C1 segment of cervical spinal cord (tissue), 14 donors: ENCODE results near the gene BLOC1S1.

Experiments
- DNase-seq, 14 donors: peaks; one replicate each; lab custom pipeline; 2025; lab: John Stamatoyannopoulos, UW

BLOC1S1 gene

DNA sequence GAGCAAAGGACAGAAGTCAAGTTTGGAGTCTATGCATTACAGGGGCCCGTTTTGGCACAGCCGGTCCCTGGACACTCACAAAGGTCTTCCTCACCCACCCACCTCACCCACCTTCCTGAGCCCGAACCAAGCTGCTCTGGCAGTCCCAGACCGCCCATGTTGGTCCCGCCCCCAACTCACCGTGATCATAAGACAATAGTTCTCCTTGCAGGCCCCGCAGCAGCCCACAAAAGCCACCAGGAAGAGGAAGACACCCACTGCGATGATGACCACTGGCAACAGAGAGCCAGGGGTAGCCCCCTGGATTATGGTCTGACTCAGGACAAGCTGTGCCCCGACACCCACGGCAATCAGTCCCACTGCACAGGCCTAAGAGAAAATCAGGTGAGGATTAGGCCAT is 11.1 kb downstream of the BLOC1S1 start:
- peak in 1 of 14 donors; percentile 12 for DNase-seq

DNA sequence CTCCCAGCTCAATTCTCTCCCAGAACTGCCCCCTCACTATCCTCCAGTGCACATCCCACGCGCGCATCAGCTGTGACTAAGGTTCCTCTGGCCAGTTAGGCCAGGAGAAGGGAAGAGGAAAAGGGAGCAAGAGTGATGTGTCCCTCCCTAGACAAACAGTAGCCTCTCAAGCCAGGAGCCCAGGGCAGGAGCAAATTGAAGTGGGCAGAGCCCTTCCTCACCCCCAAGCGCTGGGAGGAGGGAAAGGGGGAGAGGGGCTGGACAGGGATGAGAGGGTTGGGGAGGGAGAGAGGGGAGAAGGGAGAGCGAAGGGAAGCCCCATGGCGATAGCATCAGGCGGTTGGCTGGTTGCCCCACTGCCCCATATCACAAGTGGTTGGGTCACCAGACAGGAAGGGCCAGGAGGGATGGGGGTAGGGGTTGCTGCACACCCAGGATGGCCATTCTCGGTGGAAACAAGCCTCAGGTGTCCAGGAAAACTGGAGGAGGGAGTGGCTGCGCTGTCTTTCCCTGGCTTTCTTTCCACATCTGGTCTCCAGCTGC is 11.9 kb downstream of the BLOC1S1 start:
- DNase-seq, result peak in 9 of 14 donors; percentile 28 to 76 (median 56)

DNA sequence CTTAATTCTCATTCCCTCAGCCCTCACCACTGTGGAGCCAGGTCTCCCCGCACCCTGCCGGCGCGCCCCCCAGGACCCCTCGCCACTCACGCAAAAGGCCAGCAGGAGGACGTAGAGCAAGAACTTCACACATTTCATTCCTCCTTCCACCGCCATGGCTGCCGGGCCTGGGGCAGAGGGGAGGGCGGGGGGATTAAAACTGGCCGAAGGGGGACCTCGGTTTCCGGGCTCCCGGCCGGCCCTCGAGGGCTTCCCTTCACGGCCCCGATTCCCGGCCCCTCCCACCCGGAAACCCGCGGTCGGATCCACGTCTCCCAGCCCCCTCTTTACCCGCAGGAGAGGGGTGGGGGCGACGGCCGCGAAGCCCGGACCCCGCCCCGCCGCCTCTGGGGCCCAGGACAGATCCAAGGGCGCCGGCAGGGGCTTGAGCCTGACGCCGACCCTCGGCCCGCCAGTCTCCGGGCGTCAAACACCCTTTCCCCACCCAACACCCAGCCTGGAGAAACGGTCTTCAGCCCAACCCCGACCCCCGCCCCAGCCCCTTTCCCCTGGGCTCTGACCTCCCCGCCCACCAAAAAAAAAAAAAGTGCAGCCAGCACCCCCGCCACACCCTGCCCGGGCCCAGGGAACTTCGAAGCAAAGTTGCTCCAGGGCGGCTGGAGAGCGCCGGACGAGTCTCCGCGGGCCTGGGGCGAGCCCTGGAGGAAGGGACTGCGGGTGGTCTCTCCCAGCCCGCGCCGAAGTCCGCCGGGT is 12.5 kb downstream of the BLOC1S1 start:
- peak in 12 of 14 donors; percentile 28 to 80 (median 62) for DNase-seq

DNA sequence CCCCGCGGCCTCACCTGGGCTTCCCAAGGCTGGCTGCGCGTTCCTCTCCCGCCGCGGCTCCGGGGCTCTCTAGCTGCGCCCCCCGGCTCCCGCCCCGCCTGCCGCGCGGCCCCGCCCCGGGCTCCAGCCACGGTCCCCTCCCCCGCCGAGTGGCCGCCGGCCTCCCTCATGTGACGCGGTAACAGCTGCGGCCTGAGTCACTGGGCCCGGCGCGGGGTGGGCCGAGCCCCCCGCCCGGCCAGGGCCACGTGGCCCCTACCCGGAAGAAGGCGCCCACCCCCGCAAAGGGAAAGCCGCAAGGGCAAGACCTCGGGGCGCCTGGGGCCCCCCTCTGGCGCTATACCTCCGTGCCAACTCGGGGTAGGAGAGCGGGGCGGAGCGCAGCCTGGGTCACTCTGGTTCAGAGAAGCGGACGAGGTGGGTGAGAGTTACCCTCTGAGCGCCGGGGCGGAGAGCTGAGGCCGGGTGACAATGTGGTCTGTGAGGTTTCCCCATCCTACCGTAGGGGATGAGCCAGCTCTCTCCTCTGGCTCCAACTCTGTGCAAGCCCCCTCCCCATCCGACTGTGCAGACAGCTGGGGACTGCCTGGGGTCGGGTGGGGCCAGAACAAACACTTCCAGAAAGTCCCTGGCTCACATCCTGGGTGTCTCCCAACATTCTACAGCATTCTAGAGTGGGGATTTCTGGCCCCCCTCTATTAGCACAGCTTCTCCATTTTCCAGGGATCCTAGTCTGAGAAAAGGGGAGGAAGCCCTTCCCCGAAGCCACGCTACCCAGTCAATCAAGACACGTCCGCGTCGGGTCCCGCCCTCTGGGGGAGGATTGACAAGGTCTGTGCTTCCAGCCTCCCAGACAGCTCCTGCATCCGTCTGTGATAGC is 13.3 kb downstream of the BLOC1S1 start, which contains the start of gene CD63:
Gene CD63, minus strand, starts transcription at position 71 of the 880 bp plus-strand sequence. CDS start 668 bp downstream, outside the sequence.
- DNase-seq, result peak; percentile 54 to 96 (median 86)

DNA sequence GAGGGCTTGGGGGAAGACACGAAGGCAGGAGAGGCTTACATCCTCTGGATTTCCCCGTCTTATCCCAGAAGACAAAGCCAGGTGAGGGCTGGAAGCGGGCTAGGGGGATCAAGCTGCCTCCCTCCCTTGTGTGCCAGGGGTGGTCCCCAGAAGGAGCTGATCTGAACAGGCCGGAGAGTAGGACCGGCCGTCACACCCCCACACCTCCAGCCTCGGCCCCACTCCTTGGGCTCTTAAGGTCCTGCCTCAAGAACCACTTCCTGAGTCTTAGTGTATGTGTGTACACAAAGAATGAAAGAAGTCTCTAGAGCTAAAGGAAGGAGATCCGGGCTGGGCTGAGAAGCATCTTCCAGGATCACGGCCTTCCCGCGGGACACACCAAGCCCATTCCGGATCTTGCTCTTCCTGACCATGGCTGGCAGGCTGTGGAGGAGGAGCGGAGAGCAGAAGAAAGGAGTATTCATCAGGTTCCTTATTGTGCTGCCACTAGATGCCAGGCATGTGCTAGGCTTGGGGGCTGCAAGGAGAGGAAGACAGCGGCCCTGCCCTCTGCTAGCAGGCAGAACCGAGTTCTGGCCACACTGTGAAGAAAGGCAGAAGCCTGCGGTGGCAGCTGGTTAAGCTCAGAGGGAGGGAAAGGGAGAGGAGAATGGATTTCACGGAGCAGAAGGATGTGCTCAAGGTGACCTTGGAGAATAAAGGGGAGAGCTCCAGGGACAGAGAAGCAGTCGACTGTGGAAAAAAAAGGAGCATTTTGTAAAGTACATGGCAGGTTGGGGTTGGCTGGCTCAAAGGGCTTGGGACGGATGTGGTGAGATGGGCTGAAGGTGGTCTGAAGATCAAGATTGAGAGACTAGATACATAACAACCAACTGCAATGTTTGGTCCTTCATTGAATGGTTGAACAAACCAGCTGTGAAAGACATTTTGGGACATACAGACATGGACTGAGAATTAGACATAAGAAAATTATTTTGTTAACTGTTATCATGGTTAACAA is 14.3 kb downstream of the BLOC1S1 start:
- peak in 12 of 14 donors; percentile 40 to 82 (median 68) for DNase-seq

DNA sequence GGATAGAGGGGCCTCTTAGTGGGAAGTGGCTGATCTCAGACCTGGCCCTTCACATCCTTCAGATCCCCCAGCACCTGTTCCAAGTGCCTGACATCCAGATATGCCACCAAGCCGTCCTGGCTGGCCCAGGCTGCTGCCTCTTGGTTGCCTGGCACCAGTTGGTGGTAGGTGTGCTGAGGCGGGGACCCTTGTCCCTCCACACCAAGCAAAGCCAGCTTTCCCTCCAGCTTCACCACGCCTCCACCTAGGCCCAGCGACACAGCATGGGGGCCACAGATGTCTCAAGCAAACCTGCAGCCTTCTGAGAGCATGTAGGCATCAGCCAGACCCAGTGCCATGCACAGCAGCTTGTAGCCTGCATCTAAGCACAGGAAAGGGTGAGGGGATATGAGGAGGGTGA is 16.4 kb downstream of the BLOC1S1 start:
- DNase-seq, result no peak

DNA sequence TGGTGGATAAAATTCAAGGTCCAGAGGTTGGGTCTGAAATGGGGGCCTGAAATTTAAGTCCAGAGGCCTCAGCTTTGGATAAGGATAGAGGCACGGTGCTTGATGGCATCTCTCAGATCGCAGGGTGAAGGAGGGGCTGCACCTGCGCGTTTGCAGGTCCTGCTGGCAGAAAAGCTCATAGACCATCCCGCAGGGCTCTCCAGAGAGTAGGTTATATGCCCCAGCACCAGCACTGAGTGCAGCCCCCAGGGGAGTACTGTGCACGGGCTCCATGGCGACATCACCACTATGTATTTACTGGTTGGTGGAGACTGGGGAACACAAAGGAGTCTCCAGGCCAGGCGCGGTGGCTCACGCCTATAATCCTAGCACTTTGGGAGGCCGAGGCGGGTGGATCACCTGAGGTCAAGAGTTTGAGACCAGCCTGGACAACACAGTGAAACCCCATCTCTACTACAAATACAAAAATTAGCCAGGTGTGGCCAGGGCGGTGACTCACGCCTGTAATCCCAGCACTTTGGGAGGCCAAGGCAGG is 17.2 kb downstream of the BLOC1S1 start:
- DNase-seq, result no peak

DNA sequence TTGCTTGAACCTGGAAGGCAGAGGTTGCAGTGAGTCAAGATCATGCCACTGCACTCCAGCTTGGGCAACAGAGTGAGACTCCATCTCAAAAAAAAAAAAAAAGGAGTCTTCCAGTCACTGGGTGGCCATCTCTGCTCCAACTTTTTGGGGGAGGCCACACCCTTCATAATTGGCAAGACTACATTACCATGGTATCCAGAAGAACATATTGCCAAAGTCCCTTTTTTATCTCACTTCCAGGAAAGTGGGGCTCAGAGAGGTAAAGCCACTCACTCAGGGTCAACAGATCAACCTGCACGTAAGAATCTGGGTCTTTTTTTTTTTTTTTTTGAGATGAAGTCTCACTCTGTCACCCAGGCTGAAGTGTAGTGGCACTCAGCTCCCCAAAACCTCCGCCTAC is 18.0 kb downstream of the BLOC1S1 start:
- DNase-seq, result no peak

DNA sequence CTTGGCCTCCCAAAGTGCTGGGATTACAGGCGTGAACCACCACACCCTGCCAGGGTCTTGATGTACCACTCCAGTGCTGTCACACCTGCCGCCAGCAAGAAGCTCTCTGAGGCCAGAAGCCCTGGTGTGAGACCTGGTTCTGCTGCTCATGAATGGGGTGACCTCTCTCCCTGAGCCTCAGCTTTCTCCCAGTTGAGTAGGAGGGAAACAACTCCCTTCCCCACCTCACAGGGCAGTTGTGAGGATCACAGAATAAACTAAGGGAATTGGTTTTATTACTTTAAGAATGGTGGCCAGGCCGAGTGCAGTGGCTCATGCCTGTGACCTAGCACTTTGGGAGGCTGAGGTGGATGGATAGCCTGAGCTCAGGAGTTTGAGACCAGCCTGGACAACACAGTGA is 18.7 kb downstream of the BLOC1S1 start:
- no peak for DNase-seq

DNA sequence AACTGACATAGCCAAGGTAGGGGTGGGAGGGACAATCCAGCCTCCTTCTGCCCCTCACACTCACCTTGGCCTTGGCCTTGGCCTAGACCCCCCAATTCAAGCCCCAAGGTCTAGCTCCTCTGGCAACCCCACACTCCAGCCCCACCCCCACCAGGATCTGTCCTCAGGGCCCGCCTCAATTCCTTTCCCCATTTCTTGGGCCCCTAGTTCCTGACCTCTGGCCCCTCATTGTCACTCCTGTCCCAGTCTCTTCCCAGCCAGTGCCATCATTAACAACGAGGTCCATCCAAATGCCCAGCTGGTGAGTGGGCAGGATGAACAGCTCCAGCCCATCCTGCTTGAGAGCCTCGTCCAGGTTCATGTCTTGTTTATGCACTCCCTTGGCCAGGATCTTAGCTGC is 20.2 kb downstream of the BLOC1S1 start:
- no peak for DNase-seq

DNA sequence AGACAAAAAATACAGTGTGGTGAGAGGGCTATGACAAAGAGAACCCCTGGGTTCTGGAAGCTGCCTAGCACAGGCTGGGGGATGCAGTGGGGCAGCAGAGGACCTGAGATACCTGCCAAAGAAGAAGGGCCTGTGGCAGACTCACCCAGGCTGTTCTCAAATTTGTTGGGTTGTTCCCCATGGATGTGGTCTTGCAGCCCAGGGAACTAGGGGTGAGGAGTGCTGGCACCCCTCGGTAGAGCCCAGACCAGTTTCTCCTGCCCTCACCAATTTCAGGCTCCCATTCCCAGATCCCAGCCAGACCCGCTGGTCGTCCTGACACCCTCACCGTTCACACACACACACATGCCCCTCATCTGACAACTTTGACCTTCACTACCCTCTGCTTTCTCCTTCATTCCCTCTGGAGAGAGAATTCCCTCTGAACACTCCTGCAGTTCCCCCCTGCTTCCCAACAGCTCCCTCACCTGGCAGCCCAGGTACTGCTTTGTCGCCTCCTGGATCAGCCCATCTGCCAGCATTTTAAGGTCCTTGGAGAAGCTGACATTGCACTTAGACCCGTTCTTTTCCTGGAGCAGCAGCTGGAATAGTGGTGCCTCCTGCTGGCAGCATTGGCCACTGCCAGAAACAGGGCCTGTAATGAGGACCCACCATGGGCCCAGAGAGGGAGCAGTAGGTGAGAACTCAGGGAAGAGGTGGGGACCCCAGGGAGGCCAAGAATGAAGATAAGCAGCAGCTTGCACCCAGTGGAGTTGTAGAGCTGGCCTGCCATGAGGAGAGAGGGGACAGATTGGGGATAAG is 21.1 kb downstream of the BLOC1S1 start:
- DNase-seq, result peak in 11 of 14 donors; percentile 9 to 59 (median 35)

DNA sequence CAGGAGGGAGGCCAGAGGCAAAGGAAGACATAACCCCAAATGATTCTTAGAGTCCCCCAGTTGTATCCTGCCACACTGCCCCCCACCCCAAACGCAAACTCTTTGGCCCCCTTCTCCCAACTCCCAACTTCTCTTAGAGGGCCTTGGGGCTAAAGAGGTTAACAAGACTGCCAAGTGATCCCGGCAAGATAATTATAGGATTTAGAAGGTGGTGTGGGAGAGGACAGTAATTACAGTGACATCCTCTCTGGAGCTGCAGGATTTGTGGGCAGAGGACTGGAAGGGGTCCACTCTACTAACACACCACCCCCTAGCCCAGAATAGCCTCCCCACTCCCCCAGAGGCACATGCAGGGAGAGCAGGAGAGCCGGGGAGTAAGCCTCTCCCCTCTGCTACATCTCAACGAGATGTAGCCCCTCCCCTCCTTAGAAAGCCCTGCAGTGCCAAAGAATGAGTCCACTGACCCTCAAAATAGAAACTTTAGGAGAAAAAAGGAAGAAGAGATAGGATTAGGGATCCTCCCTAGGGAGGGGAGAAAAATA is 21.8 kb downstream of the BLOC1S1 start:
- DNase-seq, result peak in 3 of 14 donors; percentile 34 to 57 (median 43)

DNA sequence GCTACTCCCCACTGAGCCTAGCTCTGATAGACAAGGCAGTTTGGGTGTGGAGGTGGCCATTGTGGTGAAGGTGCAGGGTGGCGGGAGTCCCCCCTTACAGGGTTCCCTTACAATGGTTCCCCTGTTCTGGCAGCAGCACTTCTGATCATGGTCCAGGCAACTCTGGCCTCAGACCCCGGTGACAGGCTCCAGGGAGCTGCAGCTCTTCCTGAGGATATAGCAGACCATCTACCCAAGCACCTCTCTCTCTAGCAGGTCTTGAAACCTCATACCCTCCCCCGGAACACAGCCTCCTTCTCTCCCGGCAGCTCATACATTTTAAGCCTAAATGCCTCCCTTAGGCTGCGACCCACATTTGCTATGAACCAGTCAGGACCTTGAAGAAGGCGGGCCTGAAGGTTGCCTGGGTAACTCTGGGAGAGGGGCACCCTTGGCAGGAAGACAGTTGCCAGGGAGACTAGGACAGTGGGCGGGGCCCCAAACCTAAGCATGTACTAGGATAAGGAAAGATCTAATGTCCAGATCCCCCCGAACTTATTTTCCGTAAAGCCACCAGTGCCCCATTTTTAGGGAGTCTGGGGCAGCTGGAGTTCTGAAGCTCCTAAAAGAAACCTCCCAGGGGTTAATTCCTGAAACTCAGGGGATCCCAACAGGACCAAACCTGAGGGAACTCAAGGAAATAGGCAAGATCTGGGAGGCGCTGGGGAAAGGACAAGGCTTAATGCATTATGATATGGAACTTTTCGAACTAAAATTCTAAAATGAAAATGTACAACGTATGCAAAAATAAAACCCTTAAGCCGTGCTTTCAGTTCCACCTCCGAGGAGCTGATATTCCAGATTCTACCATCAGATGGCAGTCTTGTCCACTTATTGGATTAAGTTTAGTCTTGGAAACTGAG is 22.5 kb downstream of the BLOC1S1 start:
- DNase-seq, result peak in 12 of 14 donors; percentile 52 to 88 (median 73)

DNA sequence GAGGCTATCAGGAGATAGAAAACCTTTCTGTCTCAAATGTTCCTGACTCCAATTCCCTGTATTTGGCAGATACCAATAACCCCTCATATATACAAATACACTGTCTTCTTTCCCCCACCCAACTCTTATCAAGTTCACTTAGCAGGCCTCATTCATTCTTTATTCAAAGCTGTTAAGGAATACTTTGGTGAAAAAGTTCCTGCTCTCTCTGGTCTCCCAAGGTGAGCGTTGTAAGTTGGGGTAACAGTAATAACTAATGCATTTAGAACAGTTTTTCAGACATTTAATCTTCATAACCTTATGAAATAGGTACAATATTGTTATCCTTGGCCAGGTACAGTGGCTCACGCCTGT is 23.2 kb downstream of the BLOC1S1 start:
- DNase-seq, result no peak

DNA sequence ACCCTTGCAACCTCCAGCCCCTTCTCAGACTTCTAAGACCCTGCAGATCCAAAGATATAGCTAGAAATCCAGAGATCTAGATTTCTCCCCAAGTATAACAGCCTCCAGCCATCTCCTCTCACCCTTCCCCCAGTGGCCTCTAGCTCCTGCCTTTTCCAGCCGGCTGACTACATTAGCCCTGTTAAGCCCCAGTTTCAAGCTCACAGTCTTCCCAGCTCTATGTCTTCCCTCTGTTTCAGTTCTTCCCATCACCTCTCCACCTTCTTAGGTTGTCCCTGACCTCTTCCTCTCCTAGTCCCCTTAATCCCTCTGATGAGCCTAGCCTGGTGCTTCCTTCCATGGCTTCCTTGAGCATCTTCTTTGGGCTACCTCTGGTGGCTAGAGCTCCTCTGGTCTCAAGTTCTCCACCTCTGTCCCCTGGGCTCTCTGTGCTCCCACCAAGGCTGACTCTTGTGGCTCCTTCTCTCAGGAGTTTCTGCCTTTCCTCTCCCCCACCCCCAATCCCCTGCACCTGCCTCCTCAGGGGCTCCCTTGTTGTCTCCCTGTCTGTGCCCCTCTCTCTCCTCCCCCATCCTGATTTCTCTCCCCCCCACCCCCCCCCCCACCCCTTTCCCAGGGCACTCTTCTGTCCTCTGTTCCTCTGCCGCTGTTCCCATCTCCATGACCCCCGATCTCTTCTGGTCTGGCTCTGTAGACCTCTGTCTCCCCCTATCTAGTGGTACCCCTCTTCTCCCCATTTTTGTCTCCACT is 26.3 kb downstream of the BLOC1S1 start:
- DNase-seq, result no peak

DNA sequence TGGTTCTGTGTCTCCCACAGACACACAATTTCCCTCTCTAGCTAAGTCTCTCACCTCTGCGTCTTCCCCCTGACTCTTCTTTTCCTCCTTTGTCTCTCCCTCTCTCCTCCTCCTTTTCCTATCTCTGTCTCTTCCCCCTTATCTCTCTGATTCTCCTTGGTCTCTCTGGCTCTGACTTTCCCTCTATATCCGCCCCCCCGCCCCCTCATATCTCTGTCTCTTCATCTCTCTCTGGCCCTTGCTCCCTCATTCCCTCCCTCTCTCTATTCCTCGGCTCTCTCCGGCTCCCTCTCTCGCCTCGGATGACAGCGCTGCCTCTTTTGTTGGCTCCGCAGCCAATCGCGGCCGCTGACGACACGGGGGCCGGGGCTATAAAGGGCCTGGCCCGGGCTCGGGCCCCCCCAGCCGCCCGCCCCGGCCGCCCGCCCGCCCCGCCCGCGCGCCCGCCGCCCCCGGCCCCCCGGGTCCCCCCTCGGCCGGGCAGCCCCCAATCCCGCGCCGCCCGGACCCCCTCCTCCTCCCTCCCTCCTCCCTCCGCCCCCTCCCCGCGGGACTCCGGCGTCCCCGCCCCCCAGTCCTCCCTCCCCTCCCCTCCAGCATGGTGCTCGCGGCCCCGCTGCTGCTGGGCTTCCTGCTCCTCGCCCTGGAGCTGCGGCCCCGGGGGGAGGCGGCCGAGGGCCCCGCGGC is 27.0 kb downstream of the BLOC1S1 start, which contains the start of gene GDF11:
Gene GDF11, plus strand, starts transcription at position 404 of the 687 bp plus-strand sequence. Its CDS starts 195 bp downstream, at position 599.
- peak in 12 of 14 donors; percentile 48 to 84 (median 73) for DNase-seq
